Tibial artery (tissue), 4 donors: ENCODE results near the gene RARS1.

Experiments
- DNase-seq, 2 donors: peaks; one replicate each; pipeline ENCODE4 v3.0.0-alpha.2; 2019
- H3K27ac ChIP-seq, 2 donors: fragments of 200-600 bp; sonication (generic) in 1 of 2; 1 replicate in 1 of 2; 2 replicates in 1 of 2; pipeline ENCODE4 v1.5.1; 2018 to 2019; ENCODE audit warnings: mild to moderate bottlenecking in 1 of 2
- H3K27me3 ChIP-seq, 2 donors: fragments of 200-600 bp; sonication (generic) in 1 of 2; one replicate each; pipeline versions ENCODE4 v1.5.1 to v1.6.0; 2016 to 2019
- H3K36me3 ChIP-seq, 3 donors: fragments of 200-600 bp; sonication (generic) in 2 of 3; one replicate each; pipeline ENCODE4 v1.5.1; 2016 to 2019; ENCODE audit warnings: mild to moderate bottlenecking in 2 of 3
- H3K4me1 ChIP-seq, 4 donors: fragments of 200-600 bp; sonication (generic) in 2 of 4; 1 replicate in 3 of 4; 2 replicates in 1 of 4; pipeline ENCODE4 v1.5.1; 2016 to 2019
- H3K4me3 ChIP-seq, 2 donors: fragments of 200-600 bp; sonication (generic) in 1 of 2; 1 replicate in 1 of 2; 2 replicates in 1 of 2; pipeline ENCODE4 v1.5.1; 2018 to 2019; ENCODE audit warnings: mild to moderate bottlenecking in 2 of 2
- H3K9me3 ChIP-seq, 3 donors: fragments of 200-600 bp; sonication (generic) in 1 of 3; one replicate each; pipeline ENCODE4 v1.5.1; 2016 to 2019
- intact Hi-C: fragments of 100-400 bp; cut with DNase I; formaldehyde crosslinking; loops from one replicate; pipeline ENCODE4 v1.15.0; 2023; ENCODE audit warnings: low total_unique reads
- TF ChIP-seq, protein P1 (sequence below), 2 experiments: fragments of 200-600 bp in 1 of 2; fragments of 450-650 bp in 1 of 2; IDR thresholded peaks; one replicate each; pipeline ENCODE4 v1.5.1; 2017 to 2019; ENCODE audit warnings: antibody characterized with exemption in 2 of 2, mild to moderate bottlenecking in 1 of 2, moderate library complexity in 1 of 2

The RARS1 gene

GRCh38 chr5:168447808-168448207, 38.5 kb upstream of the RARS1 start:
- no peak overlapping the region for H3K4me3 ChIP-seq
- H3K4me1 ChIP-seq: no peaks in the 10 kb centered on the region
- intact Hi-C loops: no loop called here
- no peak overlapping the region for H3K27ac ChIP-seq
- no peak for DNase-seq
- no peaks in the 10 kb centered on the region for H3K27me3 ChIP-seq
- H3K9me3 ChIP-seq: no peaks in the 10 kb centered on the region
- TF ChIP-seq, protein P1, sequence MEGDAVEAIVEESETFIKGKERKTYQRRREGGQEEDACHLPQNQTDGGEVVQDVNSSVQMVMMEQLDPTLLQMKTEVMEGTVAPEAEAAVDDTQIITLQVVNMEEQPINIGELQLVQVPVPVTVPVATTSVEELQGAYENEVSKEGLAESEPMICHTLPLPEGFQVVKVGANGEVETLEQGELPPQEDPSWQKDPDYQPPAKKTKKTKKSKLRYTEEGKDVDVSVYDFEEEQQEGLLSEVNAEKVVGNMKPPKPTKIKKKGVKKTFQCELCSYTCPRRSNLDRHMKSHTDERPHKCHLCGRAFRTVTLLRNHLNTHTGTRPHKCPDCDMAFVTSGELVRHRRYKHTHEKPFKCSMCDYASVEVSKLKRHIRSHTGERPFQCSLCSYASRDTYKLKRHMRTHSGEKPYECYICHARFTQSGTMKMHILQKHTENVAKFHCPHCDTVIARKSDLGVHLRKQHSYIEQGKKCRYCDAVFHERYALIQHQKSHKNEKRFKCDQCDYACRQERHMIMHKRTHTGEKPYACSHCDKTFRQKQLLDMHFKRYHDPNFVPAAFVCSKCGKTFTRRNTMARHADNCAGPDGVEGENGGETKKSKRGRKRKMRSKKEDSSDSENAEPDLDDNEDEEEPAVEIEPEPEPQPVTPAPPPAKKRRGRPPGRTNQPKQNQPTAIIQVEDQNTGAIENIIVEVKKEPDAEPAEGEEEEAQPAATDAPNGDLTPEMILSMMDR (IDR thresholded peaks at IDR 0.05): no peak
- H3K36me3 ChIP-seq: no peaks in the 10 kb centered on the region

DNA sequence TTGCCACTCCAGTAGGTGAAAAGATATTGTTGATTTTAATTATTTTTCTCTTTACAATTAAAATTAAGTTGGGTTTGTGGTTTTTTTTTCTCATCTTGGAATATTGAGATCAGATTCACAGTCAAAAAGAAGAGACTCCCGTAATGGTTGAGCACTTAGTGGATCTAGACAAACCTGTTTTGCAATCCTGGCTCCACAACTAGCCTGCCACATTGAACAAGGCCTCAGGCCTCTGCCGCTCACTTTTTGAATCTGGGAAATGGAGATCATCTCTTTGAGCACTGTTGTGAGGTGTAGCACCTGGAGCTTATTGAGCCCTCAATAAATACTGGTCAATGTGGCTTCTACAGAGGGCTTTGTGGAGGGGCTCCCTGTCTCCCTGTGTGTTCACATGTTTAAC, 37.1 kb upstream of the RARS1 start:
- Histone ChIP-seq H3K36me3 (no peaks in the 10 kb centered on the region), H3K27me3 (no peaks in the 10 kb centered on the region), H3K27ac (no peak overlapping the region), H3K9me3 (no peaks in the 10 kb centered on the region), H3K4me1 (no peaks in the 10 kb centered on the region), H3K4me3 (no peak overlapping the region)
- no peak for DNase-seq
- intact Hi-C loops: no loop called here
- TF ChIP-seq, protein P1 (IDR thresholded peaks at IDR 0.05): no peak

- H3K4me3 ChIP-seq: no peak overlapping the region
- H3K4me1 ChIP-seq: no peaks in the 10 kb centered on the region
- TF ChIP-seq, protein P1 (IDR thresholded peaks at IDR 0.05): no peak
- no peak for DNase-seq
- H3K9me3 ChIP-seq: no peaks in the 10 kb centered on the region
- H3K36me3 ChIP-seq: no peaks in the 10 kb centered on the region
- intact Hi-C loops: no loop called here
- H3K27ac ChIP-seq: no peak overlapping the region
- no peaks in the 10 kb centered on the region for H3K27me3 ChIP-seq
These were observed 34.7 kb upstream of the RARS1 start for GRCh38 chr5:168451565-168451964.

DNA sequence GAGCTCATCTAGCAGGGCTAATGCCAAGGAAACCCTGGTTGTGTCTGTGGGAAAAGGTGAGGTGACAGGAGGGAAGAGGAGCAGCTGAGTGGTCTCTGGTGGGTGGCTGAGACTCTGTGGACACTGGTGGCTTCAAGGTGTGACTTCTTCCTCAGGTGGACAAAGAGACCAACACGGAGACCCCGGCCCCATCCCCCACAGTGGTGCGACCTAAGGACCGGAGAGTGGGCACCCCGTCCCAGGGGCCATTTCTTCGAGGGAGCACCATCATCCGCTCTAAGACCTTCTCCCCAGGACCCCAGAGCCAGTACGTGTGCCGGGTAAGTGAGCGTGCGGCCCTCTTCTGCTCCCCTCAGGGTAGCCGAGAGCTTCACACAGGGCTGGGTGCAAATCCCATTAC, 31.1 kb upstream of the RARS1 start:
- TF ChIP-seq, protein P1 (IDR thresholded peaks at IDR 0.05): no peak
- Histone ChIP-seq H3K4me1 (no peaks in the 10 kb centered on the region), H3K27ac (no peak overlapping the region), H3K9me3 (no peaks in the 10 kb centered on the region), H3K27me3 (no peaks in the 10 kb centered on the region), H3K4me3 (no peak overlapping the region), H3K36me3 (peaks cover 0 to 10% (median 0%) of the 10 kb centered on the region in 3 donors)
- intact Hi-C loops: no loop called here
- DNase-seq: no peak

- no peak for DNase-seq
- peaks cover 0 to 28% (median 0%) of the 10 kb centered on the region in 3 donors for H3K36me3 ChIP-seq
- intact Hi-C loops: no loop called here
- no peaks in the 10 kb centered on the region for H3K4me1 ChIP-seq
- no peak overlapping the region for H3K4me3 ChIP-seq
- TF ChIP-seq, protein P1 (IDR thresholded peaks at IDR 0.05): no peak
- no peaks in the 10 kb centered on the region for H3K9me3 ChIP-seq
- H3K27ac ChIP-seq: no peak overlapping the region
- peaks cover 0 to 3% of the 10 kb centered on the region in 2 donors for H3K27me3 ChIP-seq
These were observed 28.7 kb upstream of the RARS1 start for GRCh38 chr5:168457542-168457941.

- TF ChIP-seq, protein P1 (IDR thresholded peaks at IDR 0.05): no peak
- Histone ChIP-seq H3K4me3 (no peak overlapping the region), H3K27ac (no peak overlapping the region), H3K27me3 (peaks cover 0 to 6% of the 10 kb centered on the region in 2 donors), H3K36me3 (peaks cover 0 to 38% (median 0%) of the 10 kb centered on the region in 3 donors), H3K9me3 (no peaks in the 10 kb centered on the region), H3K4me1 (no peaks in the 10 kb centered on the region)
- intact Hi-C loops: no loop called here
- DNase-seq: no peak
These were observed 25.7 kb upstream of the RARS1 start for GRCh38 chr5:168460606-168461005.
